ENCODE results near the gene HPCAL1.

The HPCAL1 gene

GRCh38 chr2:10325278-10326145 lies 22.8 kb downstream of the HPCAL1 start:
- no peak for DNase-seq

- no peak for DNase-seq
These were observed 23.5 kb downstream of the HPCAL1 start for GRCh38 chr2:10326151-10326616.

GRCh38 chr2:10326707-10327594 lies 24.2 kb downstream of the HPCAL1 start:
- DNase-seq = no peak

GRCh38 chr2:10327896-10328669 lies 25.4 kb downstream of the HPCAL1 start:
- DNase-seq = no peak

- no peak for DNase-seq
These were observed 26.2 kb downstream of the HPCAL1 start for GRCh38 chr2:10328670-10329579.

- no peak for DNase-seq
These were observed 26.8 kb downstream of the HPCAL1 start for GRCh38 chr2:10329580-10329879.

- no peak for DNase-seq
These were observed 27.4 kb downstream of the HPCAL1 start for GRCh38 chr2:10329880-10330699.

GRCh38 chr2:10330700-10331026 lies 28.0 kb downstream of the HPCAL1 start:
- no peak for DNase-seq

- DNase-seq = no peak
These were observed 28.5 kb downstream of the HPCAL1 start for GRCh38 chr2:10331027-10331701.

- no peak for DNase-seq
These were observed 29.1 kb downstream of the HPCAL1 start for GRCh38 chr2:10331702-10332401.

GRCh38 chr2:10332402-10333246 lies 29.9 kb downstream of the HPCAL1 start:
- no peak for DNase-seq

- no peak for DNase-seq
These were observed 30.5 kb downstream of the HPCAL1 start for GRCh38 chr2:10333247-10333613.

GRCh38 chr2:10333966-10334365 lies 31.3 kb downstream of the HPCAL1 start:
- no peak for DNase-seq

GRCh38 chr2:10335046-10335840 lies 32.5 kb downstream of the HPCAL1 start:
- no peak for DNase-seq

- DNase-seq = no peak
These were observed 33.6 kb downstream of the HPCAL1 start for GRCh38 chr2:10336283-10336682.

- DNase-seq = no peak
These were observed 35.0 kb downstream of the HPCAL1 start for GRCh38 chr2:10337449-10338269.
